PC-3 (cell line): ENCODE measurements around the gene ADGRG1. TPM values are rescaled to one million over a fixed set of nuclear protein-coding genes. Genes with fewer than 3 reads are reported as not detected.
A peak's percentile ranks its signal among the peaks of the same experiment; 100 is the strongest.

ENCODE experiments used
- ATAC-seq: fragments of 200-7000 bp; cut with Tn5 transposase; 2 replicates; pipeline ENCODE4 v1.9.1; 2020; ENCODE audit warnings: mild to moderate bottlenecking, moderate library complexity
- BruUV-seq: library from RNA; stranded (reverse); fragments of 400-500 nt; replicated peaks from 2 replicates; lab custom pipeline; 2021; lab: Mats Ljungman, UMichigan
- CTCF ChIA-PET: fragments of 300-600 bp; sonication (Branson Sonifier 250); formaldehyde crosslinking; loops from one replicate; lab custom pipeline; 2022; ENCODE audit warnings: antibody characterized with exemption; lab: Charles Lee
- POLR2A ChIA-PET: fragments of 300-600 bp; sonication (Branson Sonifier 250); formaldehyde crosslinking; loops from one replicate; lab custom pipeline; 2022; ENCODE audit warnings: antibody characterized with exemption; ENCODE audit not compliant: unreplicated experiment; lab: Charles Lee
- DNase-seq: peaks from one replicate; pipeline ENCODE4 v3.0.0-alpha.2; 2015
- H2AFZ ChIP-seq: fragments of 300-600 bp; sonication (generic); 2 replicates; pipeline ENCODE4 v1.6.0; 2016; ENCODE audit warnings: antibody characterized with exemption, low read length
- H3F3A ChIP-seq: fragments of 300-600 bp; sonication (generic); one replicate; pipeline ENCODE4 v1.6.0; 2017; ENCODE audit warnings: antibody characterized with exemption, low read length, control low read depth, mild to moderate bottlenecking; ENCODE audit not compliant: unreplicated experiment
- H3K27ac ChIP-seq: fragments of 300-600 bp; sonication (generic); 2 replicates; pipeline ENCODE4 v1.5.1; 2016; ENCODE audit warnings: mild to moderate bottlenecking, low read length
- H3K27me3 ChIP-seq: fragments of 300-600 bp; sonication (generic); 2 replicates; pipeline ENCODE4 v1.6.1; 2016; ENCODE audit warnings: low read length, mixed read lengths
- H3K36me3 ChIP-seq: fragments of 300-600 bp; sonication (generic); 2 replicates; pipeline ENCODE4 v1.6.1; 2016; ENCODE audit warnings: low read depth, mixed run types, low read length, mixed read lengths
- H3K4me1 ChIP-seq: fragments of 300-600 bp; sonication (generic); 2 replicates; pipeline ENCODE4 v1.5.1; 2016; ENCODE audit warnings: low read length; ENCODE audit not compliant: insufficient read depth
- H3K4me2 ChIP-seq: fragments of 300-600 bp; sonication (generic); 2 replicates; pipeline ENCODE4 v1.6.0; 2016; ENCODE audit warnings: low read length
- H3K4me3 ChIP-seq: fragments of 300-600 bp; sonication (generic); 2 replicates; pipeline ENCODE4 v1.5.1; 2016; ENCODE audit warnings: mild to moderate bottlenecking, low read length, mixed read lengths
- H3K79me2 ChIP-seq: fragments of 300-600 bp; sonication (generic); 2 replicates; pipeline ENCODE4 v1.6.1; 2017; ENCODE audit warnings: low read length, mixed read lengths
- H3K9ac ChIP-seq: fragments of 300-600 bp; sonication (generic); 2 replicates; pipeline ENCODE4 v1.6.0; 2016; ENCODE audit warnings: mild to moderate bottlenecking, low read length
- H3K9me2 ChIP-seq: fragments of 300-600 bp; sonication (generic); replicated peaks from 2 replicates; pipeline ENCODE4 v1.6.1; 2016; ENCODE audit warnings: mixed run types, low read length, mixed read lengths
- H3K9me3 ChIP-seq: fragments of 300-600 bp; sonication (generic); 2 replicates; pipeline ENCODE4 v1.6.1; 2016; ENCODE audit warnings: low read length, mixed read lengths
- H4K20me1 ChIP-seq: fragments of 300-600 bp; sonication (generic); 2 replicates; pipeline ENCODE4 v1.6.1; 2016; ENCODE audit warnings: low read length, mixed read lengths
- CTCF ChIP-seq: fragments of 300-600 bp; sonication (generic); conservative IDR thresholded peaks from 2 replicates; pipeline ENCODE4 v1.5.1; 2017; ENCODE audit warnings: antibody characterized with exemption, low read depth, mild to moderate bottlenecking, low read length
- EZH2 ChIP-seq: fragments of 300-600 bp; sonication (generic); IDR thresholded peaks from one replicate; pipeline ENCODE4 v1.6.1; 2017; ENCODE audit warnings: antibody characterized with exemption, mild to moderate bottlenecking, low read length; ENCODE audit not compliant: unreplicated experiment
- EZH2phosphoT487 ChIP-seq: fragments of 300-600 bp; sonication (generic); IDR thresholded peaks from 2 replicates; pipeline ENCODE4 v1.6.1; 2018; ENCODE audit warnings: mild to moderate bottlenecking, antibody characterized with exemption, low read length, borderline replicate concordance
- intact Hi-C: fragments of 100-400 bp; cut with micrococcal nuclease; formaldehyde crosslinking; loops from 2 replicates; pipeline ENCODE4 v1.9.0; 2023
- total RNA-seq: library from RNA; depleted of rRNA; stranded (reverse); fragments of >200 nt; gene quantifications from 2 replicates; pipeline ENCODE4 v1.2.3, GENCODE V29; 2014

ADGRG1 gene
- total RNA-seq, 1 experiment from 2014 or later = 33.7 TPM

- H3K9me2 ChIP-seq = no peaks in the 10 kb centered on the region
- POLR2A ChIA-PET = no interaction called here
- no peak overlapping the region for H3K4me3 ChIP-seq
- peak overlapping the region; percentile 94 for H3K27ac ChIP-seq
- H3F3A ChIP-seq = no peaks in the 10 kb centered on the region
- no TSS peak for BruUV-seq
- H4K20me1 ChIP-seq = no peaks in the 10 kb centered on the region
- H3K4me2 ChIP-seq = peak overlapping the region; percentile 75
- no peak for TF ChIP-seq EZH2
- TF ChIP-seq EZH2phosphoT487 = no peak
- TF ChIP-seq CTCF = no peak
- H3K79me2 ChIP-seq = no peaks in the 10 kb centered on the region
- H3K4me1 ChIP-seq = peaks cover 16% of the 10 kb centered on the region
- H2AFZ ChIP-seq = no peak overlapping the region
- H3K27me3 ChIP-seq = no peaks in the 10 kb centered on the region
- no peaks in the 10 kb centered on the region for H3K36me3 ChIP-seq
- intact Hi-C loops = no loop called here
- H3K9ac ChIP-seq = peak overlapping the region; percentile 55
- H3K9me3 ChIP-seq = no peaks in the 10 kb centered on the region
- CTCF ChIA-PET = no interaction called here
- peak; percentile 21 for ATAC-seq
- no peak for DNase-seq
Observed at GRCh38 chr16:57610611-57611010, 17.8 kb upstream of the ADGRG1 start.

- peak overlapping the region; percentile 94 for H3K27ac ChIP-seq
- H3K4me1 ChIP-seq = peaks cover 16% of the 10 kb centered on the region
- H3K36me3 ChIP-seq = no peaks in the 10 kb centered on the region
- H3K9ac ChIP-seq = peak overlapping the region; percentile 70
- H3F3A ChIP-seq = no peaks in the 10 kb centered on the region
- intact Hi-C loops = no loop called here
- H3K27me3 ChIP-seq = no peaks in the 10 kb centered on the region
- no peaks in the 10 kb centered on the region for H4K20me1 ChIP-seq
- no peaks in the 10 kb centered on the region for H3K9me3 ChIP-seq
- H3K79me2 ChIP-seq = no peaks in the 10 kb centered on the region
- TF ChIP-seq EZH2 (no peak), CTCF (no peak), EZH2phosphoT487 (no peak)
- ChIA-PET POLR2A (no interaction called here), CTCF (no interaction called here)
- ATAC-seq = peak; percentile 85
- H2AFZ ChIP-seq = peak overlapping the region; percentile 59
- H3K4me2 ChIP-seq = peak overlapping the region; percentile 75
- no peaks in the 10 kb centered on the region for H3K9me2 ChIP-seq
- peak overlapping the region; percentile 36 for H3K4me3 ChIP-seq
- DNase-seq = peak; percentile 75
- no TSS peak for BruUV-seq
Observed at GRCh38 chr16:57611181-57611580, 17.2 kb upstream of the ADGRG1 start.

GRCh38 chr16:57611706-57612105 lies 16.7 kb upstream of the ADGRG1 start:
- no peaks in the 10 kb centered on the region for H3K79me2 ChIP-seq
- no peaks in the 10 kb centered on the region for H3F3A ChIP-seq
- CTCF ChIA-PET = no interaction called here
- no peaks in the 10 kb centered on the region for H3K36me3 ChIP-seq
- H2AFZ ChIP-seq = peak overlapping the region; percentile 59
- TF ChIP-seq CTCF = no peak
- TF ChIP-seq EZH2phosphoT487 = no peak
- no peak for TF ChIP-seq EZH2
- POLR2A ChIA-PET = no interaction called here
- ATAC-seq (no peak), DNase-seq (no peak)
- no peaks in the 10 kb centered on the region for H3K9me3 ChIP-seq
- no TSS peak for BruUV-seq
- peak overlapping the region; percentile 94 for H3K27ac ChIP-seq
- H3K4me1 ChIP-seq = peaks cover 16% of the 10 kb centered on the region
- H4K20me1 ChIP-seq = no peaks in the 10 kb centered on the region
- peak overlapping the region; percentile 36 for H3K4me3 ChIP-seq
- peak overlapping the region; percentile 70 for H3K9ac ChIP-seq
- intact Hi-C loops = no loop called here
- H3K4me2 ChIP-seq = peak overlapping the region; percentile 75
- no peaks in the 10 kb centered on the region for H3K27me3 ChIP-seq
- H3K9me2 ChIP-seq = no peaks in the 10 kb centered on the region
